A549 (cell line): ENCODE results near the gene PTPA. TPM values are rescaled to one million over a fixed set of nuclear protein-coding genes. Genes with fewer than 3 reads are reported as not detected.

Experiments used
- ATAC-seq, 2 experiments: fragments of 200-7000 bp in 1 of 2; fragments of >200 bp in 1 of 2; cut with Nextera tagmentation in 1 of 2; cut with Tn5 transposase in 1 of 2; 3 replicates each; pipeline versions ENCODE4 v1.8.0 to v1.9.1; 2018 to 2020; ENCODE audit warnings: mild to moderate bottlenecking in 1 of 2, moderate library complexity in 1 of 2
- CTCF ChIA-PET: fragments of 300-600 bp; sonication (Branson Sonifier 250); formaldehyde crosslinking; extraction: SDS; loops from one replicate; lab custom pipeline; 2021; ENCODE audit warnings: antibody characterized with exemption, inconsistent platforms; lab: Yijun Ruan, JAX
- POLR2A ChIA-PET: fragments of 350-600 bp; formaldehyde crosslinking; extraction: SDS; loops from one replicate; lab custom pipeline; 2021; ENCODE audit warnings: antibody characterized with exemption, inconsistent platforms; lab: Yijun Ruan, JAX
- DNase-seq, 2 experiments: peaks; one replicate each; pipeline versions ENCODE4 v3.0.0 to v3.0.0-alpha.2; 2011 to 2016; ENCODE audit warnings: low read depth in 1 of 2, low spot score in 1 of 2
- FAIRE-seq: peaks from 2 replicates; lab custom pipeline; 2011; peaks lifted over from hg19 to GRCh38; lab: Jason Lieb, UNC
- H3K27ac ChIP-seq, 2 experiments: fragments of >200 bp; sonication (Bioruptor Twin); formaldehyde crosslinking; 3 replicates each; pipeline ENCODE4 v1.5.1; 2016 to 2017
- H3K4me1 ChIP-seq: fragments of >200 bp; sonication (Bioruptor Twin); formaldehyde crosslinking; 3 replicates; pipeline ENCODE4 v1.6.1; 2016
- H3K4me2 ChIP-seq: fragments of >200 bp; sonication (Bioruptor Twin); formaldehyde crosslinking; 3 replicates; pipeline ENCODE4 v1.6.1; 2016
- H3K4me3 ChIP-seq: fragments of >200 bp; sonication (Bioruptor Twin); formaldehyde crosslinking; 3 replicates; pipeline ENCODE4 v1.5.1; 2016
- H3K9me3 ChIP-seq: fragments of >200 bp; sonication (Bioruptor Twin); formaldehyde crosslinking; 3 replicates; pipeline ENCODE4 v1.6.1; 2016
- CBX2 ChIP-seq: fragments of 200-600 bp; sonication (generic); IDR thresholded peaks from 2 replicates; pipeline ENCODE4 v1.6.1; 2016; ENCODE audit warnings: low read depth, mild to moderate bottlenecking, borderline replicate concordance
- CEBPB ChIP-seq, 2 experiments: fragments of >200 bp in 1 of 2; sonication (Bioruptor Twin) in 1 of 2; formaldehyde crosslinking in 1 of 2; IDR thresholded peaks; 2 replicates each; pipeline ENCODE4 v1.6.1; 2012 to 2016
- CHD2 ChIP-seq: fragments of 150-350 bp; IDR thresholded peaks from 2 replicates; pipeline ENCODE4 v1.6.1; 2014; ENCODE audit warnings: low read length; ENCODE audit not compliant: partially characterized antibody
- CHD4 ChIP-seq: fragments of 200-600 bp; sonication (generic); IDR thresholded peaks from 2 replicates; pipeline ENCODE4 v1.6.1; 2016; ENCODE audit warnings: antibody characterized with exemption, mild to moderate bottlenecking, borderline replicate concordance
- EP300 ChIP-seq, 2 experiments: fragments of >200 bp; sonication (Bioruptor Twin); formaldehyde crosslinking; IDR thresholded peaks; 2 replicates in 1 of 2; 3 replicates in 1 of 2; pipeline ENCODE4 v1.6.1; 2016 to 2017
- ESRRA ChIP-seq: fragments of 150-350 bp; IDR thresholded peaks from 2 replicates; pipeline ENCODE4 v1.6.1; 2014; ENCODE audit warnings: mild to moderate bottlenecking, low read length, borderline replicate concordance
- JUN ChIP-seq, 2 experiments: fragments of >200 bp; sonication (Bioruptor Twin); formaldehyde crosslinking; IDR thresholded peaks; 2 replicates in 1 of 2; 3 replicates in 1 of 2; pipeline ENCODE4 v1.6.1; 2016 to 2017
- KDM1A ChIP-seq: fragments of 200-600 bp; sonication (generic); IDR thresholded peaks from 2 replicates; pipeline ENCODE4 v1.6.1; 2016; ENCODE audit warnings: low read depth, mild to moderate bottlenecking
- KDM5A ChIP-seq: fragments of 200-600 bp; sonication (generic); IDR thresholded peaks from 2 replicates; pipeline ENCODE4 v1.6.1; 2016; ENCODE audit warnings: antibody characterized with exemption, mild to moderate bottlenecking
- MAZ ChIP-seq: fragments of 150-350 bp; IDR thresholded peaks from 2 replicates; pipeline ENCODE4 v1.6.1; 2014; ENCODE audit warnings: antibody characterized with exemption, low read depth, low read length, borderline replicate concordance
- PHF8 ChIP-seq: fragments of 200-600 bp; sonication (generic); IDR thresholded peaks from 2 replicates; pipeline ENCODE4 v1.6.1; 2016; ENCODE audit warnings: low read depth, mild to moderate bottlenecking, antibody characterized with exemption, moderate library complexity, borderline replicate concordance
- POLR2A ChIP-seq: IDR thresholded peaks from 2 replicates; pipeline ENCODE4 v1.6.1; 2012; ENCODE audit warnings: mild to moderate bottlenecking, low read length
- RARB ChIP-seq: fragments of 250-450 bp; sonication (Bioruptor Pico); IDR thresholded peaks from 2 replicates; pipeline ENCODE4 v1.8.0; 2021; ENCODE audit warnings: mild to moderate bottlenecking, moderate library complexity
- RCOR1 ChIP-seq: fragments of 150-350 bp; IDR thresholded peaks from 2 replicates; pipeline ENCODE4 v1.6.1; 2014; ENCODE audit warnings: antibody characterized with exemption, low read length, low read depth
- RFX5 ChIP-seq: fragments of 450-650 bp; IDR thresholded peaks from 2 replicates; pipeline ENCODE4 v1.7.1; 2014; ENCODE audit warnings: antibody characterized with exemption, mild to moderate bottlenecking, moderate library complexity
- SMC3 ChIP-seq: fragments of >200 bp; sonication (Bioruptor Twin); formaldehyde crosslinking; IDR thresholded peaks from 3 replicates; pipeline ENCODE4 v1.6.1; 2018; ENCODE audit warnings: inconsistent platforms
- TFCP2L1 ChIP-seq: fragments of 250-450 bp; sonication (Bioruptor Pico); IDR thresholded peaks from 2 replicates; pipeline ENCODE4 v1.5.0; 2021; ENCODE audit warnings: mild to moderate bottlenecking
- ZC3H11A ChIP-seq: fragments of 450-650 bp; IDR thresholded peaks from 2 replicates; pipeline ENCODE4 v1.6.1; 2014; ENCODE audit warnings: antibody characterized with exemption, mild to moderate bottlenecking
- ZSCAN20 ChIP-seq: fragments of 250-450 bp; sonication (Bioruptor Pico); IDR thresholded peaks from 2 replicates; pipeline ENCODE4 v1.8.0; 2022; ENCODE audit warnings: mild to moderate bottlenecking, moderate library complexity
- WGBS: methylation state at CpG from one replicate; pipeline ENCODE4 v1.1.6; 2017; ENCODE audit errors: missing lambda C conversion rate; 5-methylcytosine and 5-hydroxymethylcytosine counted together
- polyA minus RNA-seq: library from RNA; depleted of rRNA, polyadenylated mRNA; stranded (reverse); fragments of >200 nt; gene quantifications from 2 replicates; pipeline ENCODE4 v1.2.3, GENCODE V29; 2011; rRNA and poly(A)+ RNA removed
- polyA plus RNA-seq, 4 experiments: library from polyadenylated mRNA; depleted of rRNA in 3 of 4; stranded (reverse); fragments of >200 nt; fragmentation: RNase III in 1 of 4; extraction: RNeasy Plus Mini Kit Qiagen cat#74134 plus additional on column Dnase treatment in 1 of 4; gene quantifications; 2 replicates in 3 of 4; 3 replicates in 1 of 4; pipeline ENCODE4 v1.2.3, GENCODE V29; 2011 to 2017
- TF ChIP-seq, protein P1 (sequence below): IDR thresholded peaks from 2 replicates; pipeline ENCODE4 v1.6.1; 2012
- TF ChIP-seq, protein P2 (sequence below): IDR thresholded peaks from 2 replicates; pipeline ENCODE4 v1.6.1; 2012; ENCODE audit warnings: low read depth, borderline replicate concordance
- TF ChIP-seq, protein P3 (sequence below): fragments of >200 bp; sonication (Bioruptor Twin); formaldehyde crosslinking; IDR thresholded peaks from 3 replicates; pipeline ENCODE4 v1.6.1; 2016

The PTPA gene
- 140 and 149 TPM in 2 replicates for polyA plus RNA-seq (2011; rRNA removed)
- 95.3 and 125 TPM in 2 replicates for polyA plus RNA-seq (2012; cell fraction: cytosol; rRNA removed)
- 109 and 124 TPM in 2 replicates for polyA plus RNA-seq (2012; cell fraction: nucleus; rRNA removed)
- 140 to 167 TPM (median 161 TPM) in 3 replicates for polyA plus RNA-seq (2017; fragmentation: RNase III; extraction: RNeasy Plus Mini Kit Qiagen cat#74134 plus additional on column Dnase treatment)
- 150 and 168 TPM in 2 replicates for polyA minus RNA-seq

DNA sequence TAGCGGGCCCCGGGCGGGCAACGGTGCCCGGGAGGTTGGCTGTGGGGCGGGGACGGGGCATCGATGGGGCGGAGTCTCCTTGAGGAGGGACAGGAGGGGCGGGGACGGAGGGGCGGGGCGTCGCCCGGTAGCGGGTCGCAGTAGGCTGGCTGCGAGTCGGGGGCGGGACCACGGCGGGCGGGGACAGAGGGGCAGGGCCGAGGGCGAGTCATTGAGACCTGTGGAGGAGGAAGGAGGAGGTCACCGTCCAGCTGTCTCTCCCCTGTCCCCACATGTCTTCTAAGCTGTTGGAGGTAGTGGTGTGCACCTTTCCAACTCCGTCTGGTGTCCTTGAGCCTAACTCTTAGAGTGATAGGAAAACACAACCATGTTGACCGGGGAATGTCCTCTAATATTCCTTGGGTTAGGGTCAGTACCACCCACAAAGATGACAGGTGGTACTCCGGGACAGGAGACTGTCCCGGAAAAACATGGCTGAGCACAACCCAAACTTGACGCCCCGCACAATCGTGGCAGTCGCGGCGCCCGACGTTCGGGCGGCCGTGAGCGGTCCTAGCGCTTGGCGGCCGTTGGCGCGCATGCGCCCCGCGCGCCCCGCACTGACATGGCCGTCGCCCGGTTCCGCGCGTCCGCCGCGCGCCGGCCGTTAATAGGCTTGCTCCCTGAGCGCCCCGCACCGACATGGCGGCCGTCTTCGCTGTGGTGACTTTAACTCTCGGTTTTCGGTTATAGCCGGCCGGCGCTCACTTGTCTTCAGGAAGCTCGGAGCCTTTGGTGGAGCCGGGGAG lies at the start of gene PTPA, which contains the start of gene CRAT:
Gene PTPA (plus strand): TSS at position 676 of the 788 bp plus-strand sequence. CDS start 186 bp downstream, outside the sequence.
Gene CRAT (minus strand): TSS at position 54 of the 788 bp plus-strand sequence. CDS start 284 bp downstream, outside the sequence.
- Histone ChIP-seq H3K4me3 (peak within 1 kb of the TSS; percentile 61), H3K4me1 (peaks cover 32% of the 10 kb centered on the region), H3K4me2 (peak within 1 kb of the TSS; percentile 96), H3K27ac (peak within 1 kb of the TSS; percentile 92 to 97), H3K9me3 (no peaks in the 10 kb centered on the region)
- ChIA-PET CTCF (interaction anchor here (1.0 to 2.8 kb wide), 5 partner anchors 11 to 515 kb away, joined by 3 to 12 read pairs (median 5); partner anchors contain the start of gene NTMT1), POLR2A (interaction anchor here (1.0 to 2.4 kb wide), 3 partner anchors 16 to 43 kb away, joined by 3 to 7 read pairs (median 3); no protein-coding TSS in a partner anchor)
- no peak for TF ChIP-seq ZC3H11A
- TF ChIP-seq JUN (IDR thresholded peaks at IDR 0.05), result peak; percentile 81 to 89; a peak in 3 of 5 replicates
- peak; percentile 44; the same call in 1 of the 2 replicates for TF ChIP-seq PHF8
- TF ChIP-seq, protein P1, sequence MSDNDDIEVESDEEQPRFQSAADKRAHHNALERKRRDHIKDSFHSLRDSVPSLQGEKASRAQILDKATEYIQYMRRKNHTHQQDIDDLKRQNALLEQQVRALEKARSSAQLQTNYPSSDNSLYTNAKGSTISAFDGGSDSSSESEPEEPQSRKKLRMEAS, result peak; percentile 76
- no peak for TF ChIP-seq TFCP2L1 (CRISPR knock-in tag)
- TF ChIP-seq, protein P2, sequence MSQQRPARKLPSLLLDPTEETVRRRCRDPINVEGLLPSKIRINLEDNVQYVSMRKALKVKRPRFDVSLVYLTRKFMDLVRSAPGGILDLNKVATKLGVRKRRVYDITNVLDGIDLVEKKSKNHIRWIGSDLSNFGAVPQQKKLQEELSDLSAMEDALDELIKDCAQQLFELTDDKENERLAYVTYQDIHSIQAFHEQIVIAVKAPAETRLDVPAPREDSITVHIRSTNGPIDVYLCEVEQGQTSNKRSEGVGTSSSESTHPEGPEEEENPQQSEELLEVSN, result peak; percentile 63; the same call in 1 of the 2 replicates
- TF ChIP-seq RFX5, result peak; percentile 28; the same call in 1 of the 2 replicates
- TF ChIP-seq KDM5A, result peak; percentile 61
- peak; percentile 97 for TF ChIP-seq POLR2A
- TF ChIP-seq, protein P3, sequence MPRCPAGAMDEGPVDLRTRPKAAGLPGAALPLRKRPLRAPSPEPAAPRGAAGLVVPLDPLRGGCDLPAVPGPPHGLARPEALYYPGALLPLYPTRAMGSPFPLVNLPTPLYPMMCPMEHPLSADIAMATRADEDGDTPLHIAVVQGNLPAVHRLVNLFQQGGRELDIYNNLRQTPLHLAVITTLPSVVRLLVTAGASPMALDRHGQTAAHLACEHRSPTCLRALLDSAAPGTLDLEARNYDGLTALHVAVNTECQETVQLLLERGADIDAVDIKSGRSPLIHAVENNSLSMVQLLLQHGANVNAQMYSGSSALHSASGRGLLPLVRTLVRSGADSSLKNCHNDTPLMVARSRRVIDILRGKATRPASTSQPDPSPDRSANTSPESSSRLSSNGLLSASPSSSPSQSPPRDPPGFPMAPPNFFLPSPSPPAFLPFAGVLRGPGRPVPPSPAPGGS, result peak; percentile 96
- no peak for FAIRE-seq
- under 1% methylated on average over 22 of the region's 77 CpGs for WGBS
- ATAC-seq, result peak; percentile 78 to 91
- peak; percentile 96 to 97 for DNase-seq

DNA sequence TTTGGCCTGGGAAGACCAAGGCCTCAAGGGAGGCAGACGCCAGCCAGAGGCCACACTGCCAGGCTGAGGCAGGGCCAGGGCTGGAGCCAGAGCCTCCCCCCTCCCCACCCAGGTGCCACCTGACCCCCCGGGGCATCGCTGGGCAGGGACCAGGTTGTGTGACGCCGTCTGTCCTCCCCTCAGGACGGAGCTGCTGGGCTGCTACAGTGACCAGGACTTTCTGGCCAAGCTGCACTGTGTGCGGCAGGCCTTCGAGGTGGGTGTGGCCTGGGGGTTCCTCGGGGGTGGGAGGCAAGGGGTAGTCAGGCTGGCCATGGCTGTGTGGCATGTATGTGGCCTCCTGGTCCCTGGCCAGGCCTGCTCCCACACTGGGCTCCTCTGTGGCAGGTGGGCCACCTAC lies 48.2 kb upstream of the PTPA start:
- ATAC-seq (no peak), FAIRE-seq (no peak), DNase-seq (no peak)
- Histone ChIP-seq H3K4me2 (no peak overlapping the region), H3K27ac (no peak overlapping the region), H3K9me3 (no peaks in the 10 kb centered on the region), H3K4me1 (peaks cover 8% of the 10 kb centered on the region; the same call in 1 of the 3 replicates), H3K4me3 (no peak overlapping the region)
- ChIA-PET POLR2A (no interaction called here), CTCF (interaction anchor here (1.6 to 1.9 kb wide), 3 partner anchors 11 to 56 kb away, joined by 4 to 6 read pairs (median 4); partner anchors contain the start of gene SH3GLB2)
- 43% methylated on average over 1 of the region's 9 CpGs for WGBS
- no peak for TF ChIP-seq PHF8

DNA sequence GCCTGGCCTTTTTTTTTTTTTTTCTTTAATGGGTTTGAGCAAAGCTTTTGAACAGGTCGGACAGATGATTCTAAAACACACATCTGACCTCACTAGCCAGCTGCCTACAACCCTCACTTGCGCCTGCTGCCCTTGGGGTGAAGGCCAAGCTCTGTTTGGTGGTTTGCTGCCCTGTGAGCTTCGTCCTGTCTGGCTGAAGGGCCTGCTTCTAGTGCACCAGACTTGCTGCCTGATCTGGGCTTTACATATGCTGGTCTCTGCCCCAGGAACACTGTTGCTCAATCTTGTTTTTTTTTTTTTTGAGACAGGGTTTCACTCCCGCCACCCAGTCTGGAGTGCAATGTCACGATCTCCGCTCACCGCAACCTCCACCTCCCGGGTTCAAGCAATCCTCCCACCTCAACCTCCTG lies 46.7 kb upstream of the PTPA start:
- WGBS, result 93% methylated on average over 8 of the region's 8 CpGs
- DNase-seq (no peak), ATAC-seq (no peak)
- CTCF ChIA-PET, result interaction anchor here (0.6 to 1.9 kb wide), 4 partner anchors 9 to 95 kb away, joined by 3 to 6 read pairs (median 4); partner anchors contain the start of gene SH3GLB2
- Histone ChIP-seq H3K9me3 (no peaks in the 10 kb centered on the region), H3K4me2 (no peak overlapping the region), H3K4me3 (no peak overlapping the region), H3K4me1 (peaks cover 2% of the 10 kb centered on the region; the same call in 1 of the 3 replicates), H3K27ac (no peak overlapping the region)
- TF ChIP-seq CEBPB (IDR thresholded peaks at IDR 0.05) (no peak), MAZ (no peak), RCOR1 (no peak), KDM1A (no peak), TFCP2L1 (CRISPR knock-in tag) (no peak), ESRRA (no peak), CBX2 (no peak), EP300 (IDR thresholded peaks at IDR 0.05) (no peak), POLR2A (no peak), ZSCAN20 (CRISPR knock-in tag) (no peak), CHD2 (no peak), RARB (CRISPR knock-in tag) (no peak), JUN (IDR thresholded peaks at IDR 0.05) (no peak), CHD4 (no peak), SMC3 (no peak)
- TF ChIP-seq, all 56 proteins: peak for 0
- POLR2A ChIA-PET, result no interaction called here
- FAIRE-seq, result no peak
